Cerebellar nuclear complex (tissue), 1 donor: ENCODE measurements around the gene GPSM3.
"Not testable (repeated sequence)": the region's sequence is repeated elsewhere in the genome, so short reads cannot be mapped to it uniquely, and the experiment has no call there.

Experiments used
- DNase-seq, 2 experiments: peaks; one replicate each; lab custom pipeline; 2025; lab: John Stamatoyannopoulos, UW

The GPSM3 gene

GRCh38 chr6:32192608-32193039 is at the start of gene GPSM3:
TSS of gene GPSM3 (minus strand) at chr6:32192643. CDS start at chr6:32192513, 130 bp downstream.
- DNase-seq = no peak

GRCh38 chr6:32240686-32241085 is 48.2 kb upstream of the GPSM3 start:
- DNase-seq = no peak

GRCh38 chr6:32239462-32239861 is 47.0 kb upstream of the GPSM3 start:
- no peak for DNase-seq

GRCh38 chr6:32234934-32235333 is 42.5 kb upstream of the GPSM3 start:
- no peak for DNase-seq

GRCh38 chr6:32226434-32226833 is 34.0 kb upstream of the GPSM3 start:
- no peak for DNase-seq

GRCh38 chr6:32224696-32225095 is 32.3 kb upstream of the GPSM3 start:
- no peak for DNase-seq

GRCh38 chr6:32223258-32224235 is 31.1 kb upstream of the GPSM3 start, which contains the start of gene NOTCH4:
TSS of gene NOTCH4 (minus strand) at chr6:32224067. CDS start at chr6:32223928, 139 bp downstream.
- DNase-seq = no peak

GRCh38 chr6:32222333-32223230 is 30.1 kb upstream of the GPSM3 start:
- DNase-seq = no peak

- DNase-seq = no peak
Observed at GRCh38 chr6:32220021-32220420, 27.6 kb upstream of the GPSM3 start.

- DNase-seq = no peak
Observed at GRCh38 chr6:32218167-32218566, 25.7 kb upstream of the GPSM3 start.

- no peak for DNase-seq
Observed at GRCh38 chr6:32216998-32217397, 24.6 kb upstream of the GPSM3 start.

- no peak for DNase-seq
Observed at GRCh38 chr6:32216285-32216684, 23.8 kb upstream of the GPSM3 start.

- no peak for DNase-seq
Observed at GRCh38 chr6:32215617-32216016, 23.2 kb upstream of the GPSM3 start.

GRCh38 chr6:32214126-32214525 is 21.7 kb upstream of the GPSM3 start:
- DNase-seq = no peak

- DNase-seq = no peak
Observed at GRCh38 chr6:32213649-32214048, 21.2 kb upstream of the GPSM3 start.

GRCh38 chr6:32212076-32212760 is 19.8 kb upstream of the GPSM3 start:
- DNase-seq = no peak

- DNase-seq = not testable (repeated sequence)
Observed at GRCh38 chr6:32211432-32211831, 19.0 kb upstream of the GPSM3 start.

- DNase-seq = no peak
Observed at GRCh38 chr6:32210191-32210601, 17.8 kb upstream of the GPSM3 start.

- no peak for DNase-seq
Observed at GRCh38 chr6:32208996-32209395, 16.6 kb upstream of the GPSM3 start.

- DNase-seq = no peak
Observed at GRCh38 chr6:32204268-32204715, 11.8 kb upstream of the GPSM3 start.

- DNase-seq = no peak
Observed at GRCh38 chr6:32203426-32204267, 11.2 kb upstream of the GPSM3 start.
